22Rv1 (cell line): ENCODE measurements around the gene FAM241A.

ENCODE experiments used
- ZFX ChIP-seq: fragments of 450-650 bp; IDR thresholded peaks from 2 replicates; pipeline ENCODE4 v1.6.1; 2017; ENCODE audit warnings: antibody characterized with exemption, borderline replicate concordance
- TF ChIP-seq, protein P1 (sequence below): fragments of 450-650 bp; IDR thresholded peaks from 2 replicates; pipeline ENCODE4 v1.5.1; 2017; ENCODE audit warnings: mild to moderate bottlenecking

GRCh38 chr4:112127803-112128202 lies 17.5 kb upstream of the FAM241A start:
- TF ChIP-seq, protein P1, sequence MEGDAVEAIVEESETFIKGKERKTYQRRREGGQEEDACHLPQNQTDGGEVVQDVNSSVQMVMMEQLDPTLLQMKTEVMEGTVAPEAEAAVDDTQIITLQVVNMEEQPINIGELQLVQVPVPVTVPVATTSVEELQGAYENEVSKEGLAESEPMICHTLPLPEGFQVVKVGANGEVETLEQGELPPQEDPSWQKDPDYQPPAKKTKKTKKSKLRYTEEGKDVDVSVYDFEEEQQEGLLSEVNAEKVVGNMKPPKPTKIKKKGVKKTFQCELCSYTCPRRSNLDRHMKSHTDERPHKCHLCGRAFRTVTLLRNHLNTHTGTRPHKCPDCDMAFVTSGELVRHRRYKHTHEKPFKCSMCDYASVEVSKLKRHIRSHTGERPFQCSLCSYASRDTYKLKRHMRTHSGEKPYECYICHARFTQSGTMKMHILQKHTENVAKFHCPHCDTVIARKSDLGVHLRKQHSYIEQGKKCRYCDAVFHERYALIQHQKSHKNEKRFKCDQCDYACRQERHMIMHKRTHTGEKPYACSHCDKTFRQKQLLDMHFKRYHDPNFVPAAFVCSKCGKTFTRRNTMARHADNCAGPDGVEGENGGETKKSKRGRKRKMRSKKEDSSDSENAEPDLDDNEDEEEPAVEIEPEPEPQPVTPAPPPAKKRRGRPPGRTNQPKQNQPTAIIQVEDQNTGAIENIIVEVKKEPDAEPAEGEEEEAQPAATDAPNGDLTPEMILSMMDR, result no peak
- no peak for TF ChIP-seq ZFX
